ENCODE results near the gene ROGDI.
"Not testable (repeated sequence)": the region's sequence is repeated elsewhere in the genome, so short reads cannot be mapped to it uniquely, and the experiment has no call there.

- TF ChIP-seq CTCF (conservative IDR thresholded peaks at IDR 0.05; ENCODE audit: low read length); EZH2phosphoT487 (IDR thresholded peaks at IDR 0.05; ENCODE audit: borderline replicate concordance, low read depth, low read length): not testable (repeated sequence)
Observed at GRCh38 chr16:4784444-4784987, 17.9 kb downstream of the ROGDI start.

All from OCI-LY7 (cell line).